ENCODE data around the gene UVSSA.

Gene UVSSA

DNA sequence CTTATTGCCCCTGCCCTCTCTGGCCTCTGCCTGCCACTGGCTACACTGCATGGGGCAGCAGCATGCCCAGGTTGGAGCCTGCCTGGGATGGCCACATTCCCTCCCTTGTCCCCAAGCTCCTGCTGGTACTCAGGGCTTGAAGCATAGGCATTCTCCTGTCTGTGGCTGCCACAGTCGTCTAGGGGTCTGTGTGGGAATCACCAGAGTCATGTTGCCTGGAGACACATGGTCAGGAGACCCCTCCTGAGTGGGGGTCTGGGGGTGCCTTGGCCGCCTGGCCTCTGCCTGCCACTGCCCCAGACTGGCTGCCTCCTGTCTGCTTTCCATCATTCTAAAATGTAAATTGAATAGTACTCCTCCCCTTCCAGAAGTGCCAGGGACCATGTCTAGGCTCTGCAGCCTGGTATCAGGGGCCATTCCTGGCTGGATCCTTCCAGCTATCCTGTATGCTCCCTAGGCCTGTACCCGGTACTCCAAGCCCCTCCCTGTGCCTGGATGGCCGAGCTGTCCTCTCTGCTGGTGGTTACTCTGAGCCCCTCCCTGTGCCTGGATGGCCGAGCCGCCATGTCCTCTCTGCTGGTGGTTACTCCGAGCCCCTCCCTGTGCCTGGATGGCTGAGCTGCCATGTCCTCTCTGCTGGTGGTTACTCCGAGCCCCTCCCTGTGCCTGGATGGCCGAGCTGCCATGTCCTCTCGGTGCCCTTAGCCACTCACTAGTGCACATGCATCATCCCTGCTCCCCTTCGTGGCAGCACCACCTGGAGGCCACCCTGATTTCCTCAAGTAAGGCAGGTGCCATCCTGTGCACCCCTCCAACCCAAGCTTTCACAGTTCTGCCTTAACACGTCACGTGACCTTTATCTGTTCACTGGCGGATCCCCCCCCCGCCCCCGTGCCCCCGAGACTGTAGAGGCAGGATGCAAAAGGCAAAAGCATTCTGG lies 64.7 kb downstream of the UVSSA start:
- DNase-seq: no peak

GRCh38 chr4:1412376-1413203 lies 65.6 kb downstream of the UVSSA start:
- TF ChIP-seq, protein P1, sequence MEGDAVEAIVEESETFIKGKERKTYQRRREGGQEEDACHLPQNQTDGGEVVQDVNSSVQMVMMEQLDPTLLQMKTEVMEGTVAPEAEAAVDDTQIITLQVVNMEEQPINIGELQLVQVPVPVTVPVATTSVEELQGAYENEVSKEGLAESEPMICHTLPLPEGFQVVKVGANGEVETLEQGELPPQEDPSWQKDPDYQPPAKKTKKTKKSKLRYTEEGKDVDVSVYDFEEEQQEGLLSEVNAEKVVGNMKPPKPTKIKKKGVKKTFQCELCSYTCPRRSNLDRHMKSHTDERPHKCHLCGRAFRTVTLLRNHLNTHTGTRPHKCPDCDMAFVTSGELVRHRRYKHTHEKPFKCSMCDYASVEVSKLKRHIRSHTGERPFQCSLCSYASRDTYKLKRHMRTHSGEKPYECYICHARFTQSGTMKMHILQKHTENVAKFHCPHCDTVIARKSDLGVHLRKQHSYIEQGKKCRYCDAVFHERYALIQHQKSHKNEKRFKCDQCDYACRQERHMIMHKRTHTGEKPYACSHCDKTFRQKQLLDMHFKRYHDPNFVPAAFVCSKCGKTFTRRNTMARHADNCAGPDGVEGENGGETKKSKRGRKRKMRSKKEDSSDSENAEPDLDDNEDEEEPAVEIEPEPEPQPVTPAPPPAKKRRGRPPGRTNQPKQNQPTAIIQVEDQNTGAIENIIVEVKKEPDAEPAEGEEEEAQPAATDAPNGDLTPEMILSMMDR (IDR thresholded peaks at IDR 0.05; ENCODE audit: low read depth, low read length): no peak
- no peak overlapping the region for H3K27ac ChIP-seq
- DNase-seq: no peak
- no peak overlapping the region for H3K4me3 ChIP-seq (ENCODE audit: low read depth, low read length)
- no peaks in the 10 kb centered on the region for H3K36me3 ChIP-seq
- H3K27me3 ChIP-seq (ENCODE audit: insufficient read depth, low read depth, severe bottlenecking): peaks cover 21% of the 10 kb centered on the region
- no peaks in the 10 kb centered on the region for H3K9me3 ChIP-seq (ENCODE audit: severe bottlenecking)

More for the DNA sequence above, 64.7 kb downstream of the UVSSA start:
- Histone ChIP-seq H3K27me3 (ENCODE audit: insufficient read depth, low read depth, severe bottlenecking) (peaks cover 30% of the 10 kb centered on the region), H3K4me3 (ENCODE audit: low read depth, low read length) (no peak overlapping the region), H3K9me3 (ENCODE audit: severe bottlenecking) (no peaks in the 10 kb centered on the region), H3K36me3 (no peaks in the 10 kb centered on the region), H3K27ac (no peak overlapping the region)
- TF ChIP-seq, protein P1 (IDR thresholded peaks at IDR 0.05; ENCODE audit: low read depth, low read length): peak; percentile 38; the same call in 1 of the 2 replicates

DNA sequence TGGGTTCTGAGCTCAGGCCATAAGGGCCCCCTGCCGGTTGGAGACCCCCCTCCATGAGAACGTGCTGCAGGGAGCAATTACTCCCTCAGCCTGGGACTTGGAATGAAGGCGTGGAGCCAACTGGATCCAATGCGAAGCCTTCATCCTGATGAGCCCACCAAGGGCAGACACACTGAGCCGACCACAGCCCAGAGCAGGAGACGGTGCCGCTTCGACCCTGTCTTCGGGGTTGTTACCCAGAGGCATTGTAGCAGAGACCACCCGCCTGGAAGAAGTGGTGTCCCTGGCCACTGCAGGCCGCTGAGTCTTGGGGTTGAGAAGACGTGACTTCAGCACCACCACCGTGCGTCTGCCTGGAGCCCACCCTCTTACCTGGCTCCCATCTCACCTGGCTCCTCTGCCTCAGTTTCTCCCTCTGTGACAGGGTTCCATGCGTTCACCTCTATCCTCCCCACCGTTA lies 66.2 kb downstream of the UVSSA start:
- Histone ChIP-seq H3K27ac (no peak overlapping the region), H3K9me3 (ENCODE audit: severe bottlenecking) (no peaks in the 10 kb centered on the region), H3K4me3 (ENCODE audit: low read depth, low read length) (no peak overlapping the region), H3K36me3 (no peaks in the 10 kb centered on the region), H3K27me3 (ENCODE audit: insufficient read depth, low read depth, severe bottlenecking) (peaks cover 17% of the 10 kb centered on the region)
- TF ChIP-seq, protein P1 (IDR thresholded peaks at IDR 0.05; ENCODE audit: low read depth, low read length): no peak
- DNase-seq: no peak

- TF ChIP-seq, protein P1 (IDR thresholded peaks at IDR 0.05; ENCODE audit: low read depth, low read length): no peak
- Histone ChIP-seq H3K36me3 (no peaks in the 10 kb centered on the region), H3K4me3 (ENCODE audit: low read depth, low read length) (no peak overlapping the region), H3K27me3 (ENCODE audit: insufficient read depth, low read depth, severe bottlenecking) (peaks cover 11% of the 10 kb centered on the region), H3K9me3 (ENCODE audit: severe bottlenecking) (no peaks in the 10 kb centered on the region), H3K27ac (no peak overlapping the region)
- DNase-seq: no peak
Observed at GRCh38 chr4:1413687-1414479, 66.9 kb downstream of the UVSSA start.
